Small intestine (tissue), 7 donors: ENCODE measurements around the gene TLCD1. TPM values are rescaled to one million over a fixed set of nuclear protein-coding genes. Genes with fewer than 3 reads are reported as not detected.
"Not testable (repeated sequence)": the region's sequence is repeated elsewhere in the genome, so short reads cannot be mapped to it uniquely, and the experiment has no call there.

Source experiments
- DNase-seq, 2 donors: peaks; one replicate each; pipeline versions ENCODE4 v3.0.0 to v3.0.0-alpha.2; 2013
- FAIRE-seq: peaks from 2 replicates; lab custom pipeline; 2012; peaks lifted over from hg19 to GRCh38; lab: Jason Lieb, UNC
- H3K27ac ChIP-seq, 3 donors: one replicate each; pipeline ENCODE4 v1.5.1; 2013; ENCODE audit warnings: low read length in 2 of 3, mild to moderate bottlenecking in 2 of 3, control low read depth in 1 of 3, inconsistent platforms in 1 of 3, low read depth in 1 of 3, moderate library complexity in 1 of 3
- H3K27me3 ChIP-seq, 3 donors: one replicate each; pipeline ENCODE4 v1.6.1; 2013; ENCODE audit warnings: low read length in 3 of 3, inconsistent platforms in 1 of 3; ENCODE audit not compliant: control insufficient read depth in 3 of 3, insufficient read depth in 3 of 3
- H3K36me3 ChIP-seq, 3 donors: one replicate each; pipeline ENCODE4 v1.6.1; 2013; ENCODE audit warnings: low read length in 3 of 3, inconsistent platforms in 1 of 3, low read depth in 1 of 3, mild to moderate bottlenecking in 1 of 3, moderate library complexity in 1 of 3; ENCODE audit not compliant: control insufficient read depth in 3 of 3, insufficient read depth in 2 of 3
- H3K4me1 ChIP-seq, 3 donors: one replicate each; pipeline ENCODE4 v1.6.1; 2013; ENCODE audit warnings: low read length in 2 of 3, inconsistent platforms in 1 of 3, low read depth in 1 of 3, mild to moderate bottlenecking in 1 of 3, moderate library complexity in 1 of 3; ENCODE audit not compliant: control insufficient read depth in 3 of 3, insufficient read depth in 2 of 3
- H3K4me3 ChIP-seq, 3 donors: one replicate each; pipeline ENCODE4 v1.5.1; 2013; ENCODE audit warnings: low read length in 3 of 3, control low read depth in 1 of 3, inconsistent platforms in 1 of 3, low read depth in 1 of 3, mild to moderate bottlenecking in 1 of 3, moderate library complexity in 1 of 3
- H3K9me3 ChIP-seq, 2 donors: one replicate each; pipeline ENCODE4 v1.6.1; 2013; ENCODE audit warnings: low read depth in 1 of 2, low read length in 1 of 2; ENCODE audit not compliant: control insufficient read depth in 2 of 2, insufficient read depth in 1 of 2
- WGBS, 3 donors: extraction: QIAGEN DNeasy Blood & Tissue Kit; methylation state at CpG; one replicate each; pipeline ENCODE4 v1.1.7; 2013; 5-methylcytosine and 5-hydroxymethylcytosine counted together
- polyA plus RNA-seq, 4 donors: library from polyadenylated mRNA; stranded (reverse) in 3 of 4; unstranded in 1 of 4; fragments of 200-250 nt in 3 of 4; fragments of 120-200 nt in 1 of 4; gene quantifications; one replicate each; pipeline versions ENCODE4 v1.2.1 to v1.2.3, GENCODE V29; 2013
- donor health status: healthy with polysubstance abuse.
- donor health status: control.
- donor health status: control.
- donor health status: Bipolar disorder and iron deficiency.
- donor health status: healthy.

The TLCD1 gene
- polyA plus RNA-seq, 4 donors = 10.7 to 21.3 (median 11.6) TPM

GRCh38 chr17:28737316-28737715 lies 11.3 kb upstream of the TLCD1 start:
- DNase-seq = no peak
- peak overlapping the region in 1 of 3 donors; percentile 17 for H3K27ac ChIP-seq
- no peaks in the 10 kb centered on the region for H3K9me3 ChIP-seq
- H3K27me3 ChIP-seq = no peaks in the 10 kb centered on the region
- peaks cover 0 to 8% (median 0%) of the 10 kb centered on the region in 3 donors for H3K4me1 ChIP-seq
- 92 to 96% (median 94%) methylated on average over 10 to 12 of the region's 12 CpGs for WGBS, 3 donors
- FAIRE-seq = no peak
- H3K4me3 ChIP-seq = no peak overlapping the region
- peaks cover 0 to 41% (median 0%) of the 10 kb centered on the region in 3 donors for H3K36me3 ChIP-seq

GRCh38 chr17:28735913-28736769 lies 10.1 kb upstream of the TLCD1 start:
- not testable (repeated sequence) for H3K9me3 ChIP-seq, H3K27ac ChIP-seq, FAIRE-seq, H3K27me3 ChIP-seq, H3K4me3 ChIP-seq, DNase-seq, H3K4me1 ChIP-seq
- 87 to 98% (median 96%) methylated on average over 3 to 5 of the region's 8 CpGs for WGBS, 3 donors
- peaks cover 0 to 36% (median 0%) of the 10 kb centered on the region in 3 donors for H3K36me3 ChIP-seq

- Histone ChIP-seq H3K27me3 (no peaks in the 10 kb centered on the region), H3K27ac (no peak overlapping the region), H3K4me3 (no peak overlapping the region), H3K4me1 (no peaks in the 10 kb centered on the region), H3K9me3 (no peaks in the 10 kb centered on the region), H3K36me3 (peaks cover 0 to 30% (median 0%) of the 10 kb centered on the region in 3 donors)
- WGBS, 3 donors = 43 to 72% (median 71%) methylated on average over 5 of the region's 5 CpGs
- FAIRE-seq (no peak), DNase-seq (peak in 1 of 2 donors; percentile 48)
Observed at GRCh38 chr17:28735242-28735722, 9.2 kb upstream of the TLCD1 start.

- Histone ChIP-seq H3K9me3 (no peaks in the 10 kb centered on the region), H3K36me3 (peaks cover 0 to 30% (median 0%) of the 10 kb centered on the region in 3 donors), H3K4me3 (no peak overlapping the region), H3K27ac (no peak overlapping the region), H3K27me3 (no peaks in the 10 kb centered on the region), H3K4me1 (no peaks in the 10 kb centered on the region)
- DNase-seq (no peak), FAIRE-seq (no peak)
- WGBS, 3 donors = 87 to 91% (median 91%) methylated on average over 10 of the region's 10 CpGs
Observed at GRCh38 chr17:28734712-28735241, 8.7 kb upstream of the TLCD1 start.

GRCh38 chr17:28733346-28733745 lies 7.3 kb upstream of the TLCD1 start:
- Histone ChIP-seq H3K36me3 (peaks cover 0 to 25% (median 0%) of the 10 kb centered on the region in 3 donors), H3K9me3 (no peaks in the 10 kb centered on the region), H3K27me3 (no peaks in the 10 kb centered on the region), H3K4me1 (peaks cover 0 to 4% (median 0%) of the 10 kb centered on the region in 3 donors), H3K27ac (no peak overlapping the region), H3K4me3 (no peak overlapping the region)
- DNase-seq (no peak), FAIRE-seq (no peak)
- WGBS, 3 donors = 75 to 95% (median 91%) methylated on average over 1 of the region's 1 CpG

- no peak overlapping the region for H3K4me3 ChIP-seq
- H3K27ac ChIP-seq = peak overlapping the region in 1 of 3 donors; percentile 2
- no peak for FAIRE-seq
- H3K9me3 ChIP-seq = no peaks in the 10 kb centered on the region
- DNase-seq = no peak
- no peaks in the 10 kb centered on the region for H3K27me3 ChIP-seq
- WGBS, 3 donors = 62 to 75% (median 69%) methylated on average over 11 of the region's 11 CpGs
- peaks cover 0 to 14% (median 0%) of the 10 kb centered on the region in 3 donors for H3K36me3 ChIP-seq
- H3K4me1 ChIP-seq = peaks cover 0 to 15% (median 0%) of the 10 kb centered on the region in 3 donors
Observed at GRCh38 chr17:28729950-28730330, 3.9 kb upstream of the TLCD1 start.

- no peaks in the 10 kb centered on the region for H3K27me3 ChIP-seq
- H3K4me3 ChIP-seq = peak within 1 kb of the TSS; percentile 41 to 65 (median 60)
- FAIRE-seq (no peak), DNase-seq (peak; percentile 98)
- peaks cover 1 to 14% (median 2%) of the 10 kb centered on the region in 3 donors for H3K36me3 ChIP-seq
- peak within 1 kb of the TSS; percentile 85 to 99 (median 99) for H3K27ac ChIP-seq
- H3K9me3 ChIP-seq = no peaks in the 10 kb centered on the region
- peaks cover 0 to 16% (median 0%) of the 10 kb centered on the region in 3 donors for H3K4me1 ChIP-seq
- 0% methylated on average over 56 to 64 of the region's 64 CpGs for WGBS, 3 donors
Observed at GRCh38 chr17:28728364-28729200, 2.5 kb upstream of the TLCD1 start, which contains the start of gene NEK8. TSS of gene NEK8 (plus strand) at chr17:28728788. CDS start at chr17:28728814, 26 bp downstream.
